Liver (tissue), 9 donors: ENCODE measurements around the gene CCDC86. TPM values are rescaled to one million over a fixed set of nuclear protein-coding genes. Genes with fewer than 3 reads are reported as not detected.

Experiments used
- DNase-seq: peaks from one replicate; pipeline ENCODE4 v3.0.0-alpha.2; 2017; ENCODE audit warnings: low spot score
- H3K27ac ChIP-seq, 2 donors: one replicate each; pipeline ENCODE4 v1.7.0; 2013; ENCODE audit warnings: inconsistent platforms in 2 of 2, low read length in 2 of 2, control low read depth in 1 of 2, low read depth in 1 of 2, mild to moderate bottlenecking in 1 of 2
- H3K27me3 ChIP-seq, 4 donors: one replicate each; pipeline versions ENCODE4 v1.6.1 to v1.7.0; 2013; ENCODE audit warnings: low read length in 3 of 4, inconsistent platforms in 1 of 4, mild to moderate bottlenecking in 1 of 4, moderate library complexity in 1 of 4; ENCODE audit not compliant: control insufficient read depth in 4 of 4, insufficient read depth in 4 of 4
- H3K36me3 ChIP-seq, 4 donors: one replicate each; pipeline versions ENCODE4 v1.6.1 to v1.7.0; 2013; ENCODE audit warnings: low read length in 3 of 4, mild to moderate bottlenecking in 3 of 4, low read depth in 1 of 4, moderate library complexity in 1 of 4; ENCODE audit not compliant: control insufficient read depth in 4 of 4, insufficient read depth in 3 of 4
- H3K4me1 ChIP-seq, 4 donors: one replicate each; pipeline versions ENCODE4 v1.6.1 to v1.7.0; 2013; ENCODE audit warnings: low read length in 3 of 4, mild to moderate bottlenecking in 3 of 4, moderate library complexity in 1 of 4; ENCODE audit not compliant: control insufficient read depth in 4 of 4, insufficient read depth in 4 of 4
- H3K4me3 ChIP-seq, 3 donors: one replicate each; pipeline versions ENCODE4 v1.6.1 to v1.7.0; 2013; ENCODE audit warnings: low read length in 3 of 3, control low read depth in 1 of 3, low read depth in 1 of 3, mild to moderate bottlenecking in 1 of 3
- H3K9ac ChIP-seq, 2 donors: one replicate each; pipeline ENCODE4 v1.7.0; 2013; ENCODE audit warnings: low read length in 2 of 2, mild to moderate bottlenecking in 2 of 2, moderate library complexity in 2 of 2, control low read depth in 1 of 2, low read depth in 1 of 2
- H3K9me3 ChIP-seq, 4 donors: one replicate each; pipeline versions ENCODE4 v1.6.1 to v1.7.0; 2013; ENCODE audit warnings: low read length in 3 of 4; ENCODE audit not compliant: control insufficient read depth in 4 of 4
- ATF3 ChIP-seq: IDR thresholded peaks from 2 replicates; pipeline ENCODE4 v1.6.1; 2016; ENCODE audit warnings: antibody characterized with exemption
- CTCF ChIP-seq: fragments of 150-350 bp; IDR thresholded peaks from 2 replicates; pipeline ENCODE4 v1.5.1; 2017; ENCODE audit warnings: improper control_type of control experiment, low read depth, low read length; ENCODE audit not compliant: missing input control
- EGR1 ChIP-seq, 2 donors: IDR thresholded peaks; 2 replicates each; pipeline ENCODE4 v1.6.1; 2016 to 2018; ENCODE audit warnings: antibody characterized with exemption in 2 of 2, low read depth in 2 of 2
- FOXA1 ChIP-seq: IDR thresholded peaks from 2 replicates; pipeline ENCODE4 v1.6.1; 2016; ENCODE audit warnings: antibody characterized with exemption
- FOXA2 ChIP-seq: IDR thresholded peaks from 2 replicates; pipeline ENCODE4 v1.6.1; 2016; ENCODE audit warnings: antibody characterized with exemption
- GABPA ChIP-seq, 2 donors: IDR thresholded peaks in 1 of 2; conservative IDR thresholded peaks in 1 of 2; 2 replicates each; pipeline ENCODE4 v1.6.1; 2016; ENCODE audit warnings: antibody characterized with exemption in 2 of 2, mild to moderate bottlenecking in 1 of 2, moderate library complexity in 1 of 2
- HNF4A ChIP-seq, 2 donors: conservative IDR thresholded peaks; 2 replicates each; pipeline ENCODE4 v1.6.1; 2016; ENCODE audit warnings: antibody characterized with exemption in 2 of 2, mild to moderate bottlenecking in 2 of 2
- HNF4G ChIP-seq: IDR thresholded peaks from 2 replicates; pipeline ENCODE4 v1.6.1; 2016; ENCODE audit warnings: antibody characterized with exemption
- JUND ChIP-seq, 2 donors: IDR thresholded peaks; 2 replicates each; pipeline ENCODE4 v1.6.1; 2016; ENCODE audit warnings: antibody characterized with exemption in 2 of 2
- MAX ChIP-seq: IDR thresholded peaks from 2 replicates; pipeline ENCODE4 v1.6.1; 2016; ENCODE audit warnings: antibody characterized with exemption
- NR2F2 ChIP-seq: IDR thresholded peaks from 2 replicates; pipeline ENCODE4 v1.6.1; 2016; ENCODE audit warnings: antibody characterized with exemption
- RAD21 ChIP-seq, 2 donors: IDR thresholded peaks; 2 replicates each; pipeline ENCODE4 v1.6.1; 2016; ENCODE audit warnings: antibody characterized with exemption in 2 of 2, mild to moderate bottlenecking in 2 of 2
- REST ChIP-seq: IDR thresholded peaks from 2 replicates; pipeline ENCODE4 v1.6.1; 2016; ENCODE audit warnings: antibody characterized with exemption, mild to moderate bottlenecking
- RXRA ChIP-seq, 2 donors: IDR thresholded peaks; 2 replicates each; pipeline ENCODE4 v1.6.1; 2017 to 2018; ENCODE audit warnings: antibody characterized with exemption in 2 of 2, mild to moderate bottlenecking in 1 of 2
- SP1 ChIP-seq: IDR thresholded peaks from 2 replicates; pipeline ENCODE4 v1.6.1; 2018; ENCODE audit warnings: antibody characterized with exemption, mild to moderate bottlenecking
- TAF1 ChIP-seq: conservative IDR thresholded peaks from 2 replicates; pipeline ENCODE4 v1.6.1; 2016; ENCODE audit warnings: antibody characterized with exemption, mild to moderate bottlenecking
- YY1 ChIP-seq: IDR thresholded peaks from 2 replicates; pipeline ENCODE4 v1.6.1; 2016; ENCODE audit warnings: antibody characterized with exemption, mild to moderate bottlenecking
- ZBTB33 ChIP-seq: IDR thresholded peaks from 2 replicates; pipeline ENCODE4 v1.6.1; 2016; ENCODE audit warnings: antibody characterized with exemption
- WGBS: extraction: QIAGEN DNeasy Blood & Tissue Kit; methylation state at CpG from one replicate; pipeline ENCODE4 v1.1.7; 2013; 5-methylcytosine and 5-hydroxymethylcytosine counted together
- polyA plus RNA-seq, 2 donors: library from polyadenylated mRNA; stranded (reverse) in 1 of 2; unstranded in 1 of 2; fragments of 200-250 nt in 1 of 2; fragments of >200 nt in 1 of 2; fragmentation: Nextera tagmentation in 1 of 2; extraction: Ambion mirVana in 1 of 2; gene quantifications; one replicate each; pipeline versions ENCODE4 v1.2.1 to v1.2.3, GENCODE V29; 2013 to 2015
- total RNA-seq, 2 donors: library from RNA; depleted of rRNA; stranded (reverse); fragments of >200 nt; gene quantifications; one replicate each; pipeline ENCODE4 v1.2.3, GENCODE V29; 2014
- donor health status: healthy.
- donor health status: healthy.
- donor health status: healthy.
- donor health status: healthy.
- donor health status: healthy.

The CCDC86 gene
- total and polyA plus RNA-seq, 4 donors, result 5.0 to 9.4 (median 5.7) TPM

GRCh38 chr11:60814112-60814511 is 27.8 kb upstream of the CCDC86 start:
- Histone ChIP-seq H3K27me3 (peaks cover 0 to 2% (median 0%) of the 10 kb centered on the region in 4 donors), H3K9me3 (peaks cover 0 to 5% (median 3%) of the 10 kb centered on the region in 4 donors), H3K4me3 (no peak overlapping the region), H3K36me3 (no peaks in the 10 kb centered on the region), H3K27ac (no peak overlapping the region), H3K9ac (no peak overlapping the region), H3K4me1 (no peaks in the 10 kb centered on the region)
- 92% methylated on average over 2 of the region's 2 CpGs for WGBS
- TF ChIP-seq HNF4G, result no peak
- no peak for TF ChIP-seq GABPA (IDR thresholded peaks at IDR 0.05 in 1 of 2, conservative IDR thresholded peaks at IDR 0.05 in 1 of 2)
- no peak for TF ChIP-seq RAD21 (IDR thresholded peaks at IDR 0.05)
- TF ChIP-seq TAF1, result no peak
- TF ChIP-seq YY1, result no peak
- TF ChIP-seq FOXA1, result no peak
- TF ChIP-seq MAX, result no peak
- no peak for TF ChIP-seq JUND (IDR thresholded peaks at IDR 0.05)
- no peak for DNase-seq

GRCh38 chr11:60816590-60817157 is 25.2 kb upstream of the CCDC86 start:
- 94% methylated on average over 2 of the region's 2 CpGs for WGBS
- no peak for TF ChIP-seq RAD21 (IDR thresholded peaks at IDR 0.05)
- TF ChIP-seq ZBTB33, result no peak
- no peak for TF ChIP-seq TAF1
- no peak for TF ChIP-seq CTCF
- no peak for TF ChIP-seq YY1
- TF ChIP-seq FOXA2, result no peak
- no peak for TF ChIP-seq GABPA (IDR thresholded peaks at IDR 0.05 in 1 of 2, conservative IDR thresholded peaks at IDR 0.05 in 1 of 2)
- TF ChIP-seq REST, result no peak
- TF ChIP-seq FOXA1, result no peak
- no peak for TF ChIP-seq SP1
- TF ChIP-seq MAX, result no peak
- TF ChIP-seq HNF4A (conservative IDR thresholded peaks at IDR 0.05), result no peak
- no peak for TF ChIP-seq HNF4G
- no peak for TF ChIP-seq RXRA (IDR thresholded peaks at IDR 0.05)
- TF ChIP-seq NR2F2, result no peak
- TF ChIP-seq EGR1 (IDR thresholded peaks at IDR 0.05; ENCODE audit: low read depth in 2 of 2), result no peak
- TF ChIP-seq ATF3, result no peak
- TF ChIP-seq JUND (IDR thresholded peaks at IDR 0.05), result no peak
- DNase-seq, result no peak

More at GRCh38 chr11:60816590-60817157, 25.2 kb upstream of the CCDC86 start:
- no peaks in the 10 kb centered on the region for H3K36me3 ChIP-seq
- peaks cover 0 to 5% (median 3%) of the 10 kb centered on the region in 4 donors for H3K9me3 ChIP-seq
- no peaks in the 10 kb centered on the region for H3K4me1 ChIP-seq
- H3K27me3 ChIP-seq, result no peaks in the 10 kb centered on the region
- H3K9ac ChIP-seq, result no peak overlapping the region
- no peak overlapping the region for H3K4me3 ChIP-seq
- no peak overlapping the region for H3K27ac ChIP-seq
